K562 (cell line): ENCODE results near the gene MAPK13. TPM values are rescaled to one million over a fixed set of nuclear protein-coding genes. Genes with fewer than 3 reads are reported as not detected.

ENCODE experiments used
- ATAC-seq: fragments of 200-7000 bp; cut with Tn5 transposase; 3 replicates; pipeline ENCODE4 v1.9.1; 2020; ENCODE audit warnings: moderate library complexity
- BruUV-seq: library from RNA; stranded (reverse); fragments of 400-500 nt; replicated peaks from 2 replicates; lab custom pipeline; 2021; lab: Mats Ljungman, UMichigan
- CTCF ChIA-PET: fragments of 300-600 bp; formaldehyde crosslinking; extraction: SDS; loops from one replicate; lab custom pipeline; 2021; ENCODE audit warnings: low intra/inter-chr PET ratio; lab: Yijun Ruan, JAX
- POLR2A ChIA-PET: fragments of 300-600, 350-650 bp; sonication (Branson Sonifier 250); formaldehyde crosslinking; extraction: SDS; loops from one replicate; lab custom pipeline; 2021; ENCODE audit warnings: antibody characterized with exemption, inconsistent platforms; lab: Yijun Ruan, JAX
- DNase-seq, 4 experiments: peaks; one replicate each; pipeline versions ENCODE4 v3.0.0 to v3.0.0-alpha.2; 2011 to 2018; ENCODE audit warnings: low spot score in 3 of 4, mixed read lengths in 3 of 4; ENCODE audit errors: extremely low read depth in 1 of 4
- FAIRE-seq: peaks from 2 replicates; lab custom pipeline; 2011; peaks lifted over from hg19 to GRCh38; lab: Jason Lieb, UNC
- H2AFZ ChIP-seq: 2 replicates; pipeline ENCODE4 v1.6.0; 2011; ENCODE audit warnings: low read depth, low read length, control low read depth, inconsistent platforms
- H3K27ac ChIP-seq: fragments of 200-600 bp; 3 replicates; pipeline ENCODE4 v1.8.0; 2011; ENCODE audit warnings: low read depth, mild to moderate bottlenecking, control low read depth, inconsistent platforms, low read length, moderate library complexity, mixed read lengths; ENCODE audit errors: extremely low read depth
- H3K27me3 ChIP-seq, 2 experiments: fragments of 300-600 bp in 1 of 2; 2 replicates in 1 of 2; 3 replicates in 1 of 2; pipeline versions ENCODE4 v1.6.0 to v1.8.0; 2011; ENCODE audit warnings: inconsistent platforms in 2 of 2, low read length in 2 of 2, mild to moderate bottlenecking in 1 of 2, mixed read lengths in 1 of 2, moderate library complexity in 1 of 2; ENCODE audit not compliant: control insufficient read depth in 2 of 2, insufficient read depth in 2 of 2
- H3K36me3 ChIP-seq: fragments of 300-600 bp; 3 replicates; pipeline ENCODE4 v1.8.0; 2011; ENCODE audit warnings: mild to moderate bottlenecking, low read length, inconsistent platforms; ENCODE audit not compliant: control insufficient read depth, insufficient read depth
- H3K4me1 ChIP-seq, 2 experiments: fragments of 200-600 bp in 1 of 2; replicated peaks in 1 of 2; 2 replicates in 1 of 2; 3 replicates in 1 of 2; pipeline versions ENCODE4 v1.5.1 to v1.8.0; 2011; ENCODE audit warnings: inconsistent platforms in 2 of 2, low read length in 2 of 2, mild to moderate bottlenecking in 1 of 2, mixed read lengths in 1 of 2, moderate library complexity in 1 of 2; ENCODE audit not compliant: control insufficient read depth in 2 of 2, insufficient read depth in 2 of 2
- H3K4me2 ChIP-seq: 2 replicates; pipeline ENCODE4 v1.6.1; 2011; ENCODE audit warnings: low read length, control low read depth, inconsistent platforms, mixed read lengths; ENCODE audit not compliant: insufficient read depth
- H3K4me3 ChIP-seq: fragments of 200-600 bp; sonication (generic), shearing (Covaris generic); 2 replicates; pipeline ENCODE4 v1.5.1; 2016; ENCODE audit warnings: control low read depth, inconsistent platforms
- H3K79me2 ChIP-seq: fragments of 200-600 bp; 3 replicates; pipeline ENCODE4 v1.8.0; 2011; ENCODE audit warnings: low read length, inconsistent platforms; ENCODE audit not compliant: control insufficient read depth, insufficient read depth
- H3K9ac ChIP-seq, 2 experiments: 2 replicates each; pipeline versions ENCODE4 v1.6.0 to v1.6.1; 2011; ENCODE audit warnings: low read depth in 2 of 2, low read length in 2 of 2, control low read depth in 1 of 2, inconsistent platforms in 1 of 2, mild to moderate bottlenecking in 1 of 2, mixed read lengths in 1 of 2; ENCODE audit not compliant: insufficient read depth in 1 of 2
- H3K9me1 ChIP-seq: one replicate; pipeline ENCODE4 v1.6.0; 2011; ENCODE audit warnings: inconsistent platforms, mild to moderate bottlenecking, low read length, moderate library complexity; ENCODE audit not compliant: control insufficient read depth, insufficient read depth
- H3K9me3 ChIP-seq: replicated peaks from 2 replicates; pipeline ENCODE4 v1.5.1; 2011; ENCODE audit warnings: low read depth, low read length, inconsistent platforms; ENCODE audit not compliant: control insufficient read depth, insufficient read depth
- H4K20me1 ChIP-seq: replicated peaks from 2 replicates; pipeline ENCODE4 v1.6.1; 2011; ENCODE audit warnings: low read length, inconsistent platforms, mixed read lengths; ENCODE audit not compliant: control insufficient read depth, insufficient read depth
- AFF1 ChIP-seq, 2 experiments: fragments of 450-650 bp; IDR thresholded peaks; 2 replicates each; pipeline ENCODE4 v1.6.1; 2018; ENCODE audit warnings: mild to moderate bottlenecking in 2 of 2, low read depth in 1 of 2; ENCODE audit not compliant: partially characterized antibody in 2 of 2
- RB1 ChIP-seq: fragments of 450-650 bp; IDR thresholded peaks from 2 replicates; pipeline ENCODE4 v1.6.1; 2017; ENCODE audit warnings: low read depth, mild to moderate bottlenecking
- RBFOX2 ChIP-seq: fragments of 200-400 bp; formaldehyde crosslinking; IDR thresholded peaks from 2 replicates; pipeline ENCODE4 v1.6.1; 2017; ENCODE audit warnings: low read depth, mild to moderate bottlenecking, low read length, moderate library complexity
- WGBS: fragments of 100-300 bp; shearing (Covaris generic); methylation state at CpG from one replicate; pipeline ENCODE4 v1.1.6; 2016; ENCODE audit warnings: low coverage, mixed read lengths; ENCODE audit not compliant: insufficient coverage; ENCODE audit errors: missing lambda C conversion rate; 5-methylcytosine and 5-hydroxymethylcytosine counted together
- in situ Hi-C: fragments of 300-500 bp; cut with MboI; formaldehyde crosslinking; loops from 4 replicates; pipeline ENCODE4 v1.15.0; 2018; ENCODE audit warnings: inconsistent platforms, mixed read lengths
- intact Hi-C: fragments of 100-400 bp; cut with micrococcal nuclease; formaldehyde crosslinking; loops from 2 replicates; pipeline ENCODE4 v1.14.2; 2022
- polyA plus RNA-seq, 8 experiments: library from polyadenylated mRNA; depleted of rRNA in 4 of 8; stranded (reverse) in 5 of 8; unstranded in 3 of 8; fragments of >200 nt; fragmentation: Nextera tagmentation in 2 of 8; fragmentation: Illumina TruSeq in 1 of 8; extraction: Ambion mirVana in 2 of 8; extraction: Trizol in 1 of 8; gene quantifications; 2 replicates each; pipeline versions ENCODE4 v1.2.1 to v1.2.3, GENCODE V29; 2011 to 2014; ENCODE audit warnings: inconsistent platforms in 1 of 8, missing spikeins in 1 of 8
- total RNA-seq, 7 experiments: library from RNA; depleted of rRNA in 6 of 7; stranded (reverse); fragments of >200 nt in 6 of 7; fragmentation: Illumina TruSeq in 2 of 7; extraction: Trizol in 2 of 7; gene quantifications; 2 replicates each; pipeline versions ENCODE4 v1.2.1 to v1.2.3, GENCODE V29; 2011 to 2021; ENCODE audit warnings: low replicate concordance in 1 of 7

MAPK13 gene
- total and polyA plus RNA-seq, 9 of the 15 experiments (the other 6 are each of a cell fraction or from before 2014, with no cell fraction given) = 0.03 to 2.3 (median 0.48) TPM; not detected in 1

GRCh38 chr6:36113703-36114102 lies 16.6 kb upstream of the MAPK13 start:
- no peak overlapping the region for H3K9ac ChIP-seq
- no peak overlapping the region for H3K27ac ChIP-seq
- ATAC-seq = no peak
- intact Hi-C loops (no loop called here), in situ Hi-C loops (no loop called here)
- DNase-seq = no peak
- POLR2A ChIA-PET = interaction anchor here (1.3 kb wide), 1 partner anchor 8 kb away, joined by 3 read pairs; no protein-coding TSS in a partner anchor
- H3K4me1 ChIP-seq = peaks cover 19 to 31% of the 10 kb centered on the region in 2 experiments
- no peak overlapping the region for H2AFZ ChIP-seq
- no peak overlapping the region for H3K4me2 ChIP-seq
- no peak overlapping the region for H3K4me3 ChIP-seq
- no TSS peak for BruUV-seq
- H3K27me3 ChIP-seq = no peaks in the 10 kb centered on the region
- no peaks in the 10 kb centered on the region for H3K79me2 ChIP-seq
- no peaks in the 10 kb centered on the region for H3K9me1 ChIP-seq
- 83% methylated on average over 2 of the region's 2 CpGs for WGBS
- H3K36me3 ChIP-seq = peaks cover 27% of the 10 kb centered on the region
- CTCF ChIA-PET = no interaction called here
- H4K20me1 ChIP-seq = no peaks in the 10 kb centered on the region
- H3K9me3 ChIP-seq = no peaks in the 10 kb centered on the region
- no peak for FAIRE-seq
- no peak for TF ChIP-seq AFF1 (IDR thresholded peaks at IDR 0.05; ENCODE audit: low read depth in 1 of 2, partially characterized antibody in 2 of 2)
- no peak for TF ChIP-seq RBFOX2
- no peak for TF ChIP-seq RB1
